GM18873 (cell line): ENCODE data around the gene AKAP11.
"Not testable (repeated sequence)": the region's sequence is repeated elsewhere in the genome, so short reads cannot be mapped to it uniquely, and the experiment has no call there.

Source experiments
- ATAC-seq: cut with Tn5 transposase; IDR thresholded peaks from one replicate; pipeline ENCODE4 v1.9.1; 2021; ENCODE audit warnings: mild to moderate bottlenecking, moderate library complexity, moderate number of reproducible peaks; ENCODE audit not compliant: unreplicated experiment, low FRiP score

AKAP11 gene, protein sequence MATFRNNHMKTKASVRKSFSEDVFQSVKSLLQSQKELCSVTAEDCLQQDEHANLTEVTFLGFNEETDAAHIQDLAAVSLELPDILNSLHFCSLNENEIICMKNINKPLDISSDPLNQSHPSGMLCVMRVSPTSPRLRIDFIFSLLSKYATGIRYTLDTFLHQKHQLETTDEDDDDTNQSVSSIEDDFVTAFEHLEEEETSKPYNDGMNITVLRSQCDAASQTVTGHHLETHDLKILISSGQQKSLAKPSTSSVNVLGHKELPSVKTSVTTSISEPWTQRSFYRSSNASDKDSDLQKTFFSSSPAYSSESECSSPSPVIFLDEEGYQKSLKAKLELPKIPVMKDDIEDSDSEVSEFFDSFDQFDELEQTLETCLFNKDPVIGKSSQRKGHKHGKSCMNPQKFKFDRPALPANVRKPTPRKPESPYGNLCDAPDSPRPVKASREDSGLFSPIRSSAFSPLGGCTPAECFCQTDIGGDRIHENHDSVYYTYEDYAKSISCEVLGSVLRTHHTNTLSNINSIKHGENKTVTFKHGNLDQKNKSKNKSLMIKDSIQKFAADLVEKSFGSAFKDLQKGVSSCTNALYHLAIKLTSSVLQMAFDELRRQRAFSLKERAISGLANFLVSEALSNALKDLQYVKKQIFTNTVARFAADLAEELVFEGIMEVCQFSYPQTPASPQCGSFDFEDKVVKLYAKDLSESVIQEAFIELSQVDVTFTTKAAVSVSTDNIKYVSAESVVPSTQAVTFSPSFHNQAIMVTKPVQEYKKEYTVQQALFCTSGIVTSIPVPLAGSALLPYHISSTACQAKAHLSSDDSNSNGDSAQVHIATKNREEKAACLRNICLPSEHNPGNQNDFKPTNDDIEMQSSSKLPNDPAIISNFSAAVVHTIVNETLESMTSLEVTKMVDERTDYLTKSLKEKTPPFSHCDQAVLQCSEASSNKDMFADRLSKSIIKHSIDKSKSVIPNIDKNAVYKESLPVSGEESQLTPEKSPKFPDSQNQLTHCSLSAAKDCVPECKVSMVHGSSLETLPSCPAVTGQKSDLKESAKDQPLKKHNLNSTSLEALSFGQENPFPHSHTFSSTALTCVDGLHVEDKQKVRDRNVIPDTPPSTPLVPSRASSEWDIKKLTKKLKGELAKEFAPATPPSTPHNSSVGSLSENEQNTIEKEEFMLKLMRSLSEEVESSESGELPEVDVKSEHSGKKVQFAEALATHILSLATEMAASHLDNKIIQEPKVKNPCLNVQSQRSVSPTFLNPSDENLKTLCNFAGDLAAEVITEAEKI (N-terminal part only)

GRCh38 chr13:42272115-42272803 lies at the start of gene AKAP11:
TSS of gene AKAP11 (plus strand) at chr13:42272152. CDS start at chr13:42286349, 14,197 bp downstream.
- ATAC-seq = peak; percentile 12

DNA sequence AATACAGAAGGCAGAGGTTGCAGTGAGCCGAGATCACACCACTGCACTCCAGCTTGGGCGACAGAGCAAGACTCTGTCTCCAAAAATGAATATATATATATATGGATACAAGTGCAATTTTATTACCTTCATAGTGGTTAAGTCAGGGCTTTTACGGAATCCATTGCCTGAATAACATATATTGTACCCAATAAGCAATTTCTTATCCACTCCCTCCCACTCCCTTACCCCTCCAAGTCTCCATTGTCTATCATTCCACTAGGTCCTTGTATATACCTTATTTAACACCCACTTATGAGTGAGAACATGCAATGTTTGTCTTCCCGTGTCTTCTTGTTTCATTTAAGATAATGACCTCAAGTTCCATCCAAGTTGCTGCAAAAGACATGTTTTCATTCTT lies 48.3 kb upstream of the AKAP11 start:
- no peak for ATAC-seq

DNA sequence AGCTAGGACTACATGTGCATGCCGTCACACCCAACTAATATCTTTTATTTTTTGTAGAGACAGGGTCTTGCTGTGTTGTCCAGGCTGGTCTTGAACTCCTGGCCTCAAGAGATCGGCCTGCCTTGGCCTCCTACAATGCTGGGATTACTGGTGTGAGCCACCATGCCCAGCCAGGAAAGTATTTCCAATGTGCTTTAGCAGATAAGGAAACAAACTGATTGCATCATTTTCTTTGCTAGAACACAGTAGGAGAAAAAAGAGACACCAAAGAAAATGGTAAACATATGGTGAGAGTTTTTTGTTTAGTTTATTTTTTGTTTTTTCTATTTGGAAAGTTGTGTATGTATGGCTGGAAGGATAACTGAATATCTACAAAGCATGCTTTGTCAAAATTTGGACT lies 46.9 kb upstream of the AKAP11 start:
- no peak for ATAC-seq

GRCh38 chr13:42226759-42227158 lies 45.2 kb upstream of the AKAP11 start:
- not testable (repeated sequence) for ATAC-seq

DNA sequence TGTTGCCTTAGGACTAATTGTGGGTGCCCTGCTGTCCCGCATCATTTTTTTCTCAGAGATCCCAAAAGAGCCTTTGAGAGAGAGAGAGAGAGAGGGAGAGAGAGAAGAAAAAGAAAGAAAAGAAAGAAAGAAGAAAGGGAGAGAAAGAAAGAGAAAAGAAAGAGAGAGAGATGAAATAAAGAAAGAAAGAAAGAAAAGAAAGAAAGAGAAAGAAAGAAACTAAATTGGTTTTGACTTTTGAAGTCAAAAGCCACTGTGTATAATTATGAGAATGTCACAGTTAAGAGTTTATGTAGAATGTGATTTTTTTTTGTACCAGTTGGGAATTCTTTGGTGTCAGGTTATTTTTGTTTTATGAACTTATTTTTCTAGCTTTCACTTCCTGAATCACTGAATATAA lies 43.4 kb upstream of the AKAP11 start:
- ATAC-seq = no peak

GRCh38 chr13:42229287-42229686 lies 42.7 kb upstream of the AKAP11 start:
- no peak for ATAC-seq

- ATAC-seq = no peak
Measured at GRCh38 chr13:42232671-42233070, 39.3 kb upstream of the AKAP11 start.

- ATAC-seq = no peak
Measured at GRCh38 chr13:42233726-42234125, 38.2 kb upstream of the AKAP11 start.

GRCh38 chr13:42239161-42239560 lies 32.8 kb upstream of the AKAP11 start:
- no peak for ATAC-seq

- ATAC-seq = no peak
Measured at GRCh38 chr13:42239644-42240043, 32.3 kb upstream of the AKAP11 start.

- ATAC-seq = no peak
Measured at GRCh38 chr13:42246541-42246940, 25.4 kb upstream of the AKAP11 start.

DNA sequence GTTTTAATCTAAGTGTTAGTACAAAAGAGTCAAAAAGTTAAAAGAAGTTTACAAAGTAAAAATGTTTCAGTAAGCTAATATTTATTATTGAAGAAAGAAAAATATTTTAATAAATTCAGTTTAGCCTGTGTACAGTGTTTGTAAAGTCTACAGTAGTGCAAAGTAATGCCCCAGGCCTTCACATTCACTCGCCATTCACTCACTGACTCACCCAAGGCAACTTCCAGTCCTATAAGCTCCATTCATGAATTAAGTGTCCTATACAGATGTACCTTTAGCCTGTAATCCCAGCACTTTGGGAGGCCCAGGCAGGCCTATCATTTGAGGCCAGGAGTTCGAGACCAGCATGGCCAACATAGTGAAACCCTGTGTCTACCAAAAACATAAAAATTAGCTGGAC lies 24.1 kb upstream of the AKAP11 start:
- ATAC-seq = no peak

- ATAC-seq = no peak
Measured at GRCh38 chr13:42255886-42256285, 16.1 kb upstream of the AKAP11 start.

GRCh38 chr13:42258747-42259146 lies 13.2 kb upstream of the AKAP11 start:
- ATAC-seq = no peak

GRCh38 chr13:42259515-42259914 lies 12.4 kb upstream of the AKAP11 start:
- no peak for ATAC-seq

GRCh38 chr13:42260903-42261654 lies 10.9 kb upstream of the AKAP11 start:
- no peak for ATAC-seq

DNA sequence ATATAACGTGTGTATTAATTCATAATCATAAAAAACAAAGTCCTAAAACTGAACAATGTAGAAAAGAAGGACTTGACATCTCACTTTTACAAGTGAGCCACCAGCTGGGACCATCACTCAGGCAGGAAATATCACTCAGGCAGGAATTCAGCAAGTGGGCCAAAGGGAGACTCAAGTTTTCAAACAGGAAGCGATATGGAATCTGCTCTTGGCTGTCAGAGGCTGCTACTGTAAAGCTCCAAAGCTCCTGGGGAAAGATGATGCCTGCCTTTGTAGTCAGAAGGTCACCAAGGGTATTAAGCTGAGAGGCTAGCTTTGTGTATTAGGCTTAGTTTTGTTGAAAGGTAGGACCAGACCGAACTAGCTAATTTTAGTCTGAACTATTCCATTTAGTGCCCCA lies 5.5 kb upstream of the AKAP11 start:
- ATAC-seq = no peak

- ATAC-seq = no peak
Measured at GRCh38 chr13:42270160-42270856, 1.6 kb upstream of the AKAP11 start.

DNA sequence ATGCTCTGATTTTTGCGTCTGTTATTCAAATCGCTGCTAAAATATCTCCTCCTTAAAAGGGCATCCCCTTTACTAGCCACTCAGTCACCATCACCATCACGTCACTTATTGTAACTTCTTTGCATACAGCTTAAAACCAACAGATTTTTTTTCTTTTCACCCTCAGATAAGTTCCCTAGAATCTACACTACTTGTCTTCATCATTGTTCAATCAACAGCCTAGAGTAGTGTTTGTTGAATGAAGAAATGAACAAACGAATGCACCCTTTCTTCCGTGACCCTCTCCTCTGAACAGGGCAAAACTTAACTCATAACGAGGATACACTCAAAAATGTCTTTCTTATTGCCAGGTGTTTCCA lies 1.1 kb upstream of the AKAP11 start:
- no peak for ATAC-seq
